GM08714 (cell line): Measurements from ENCODE around the gene HS1BP3.

Source experiments
- H3K4me3 ChIP-seq: fragments of 200-500 bp; sonication (Bioruptor generic); 2 replicates; pipeline ENCODE4 v1.5.1; 2014; ENCODE audit warnings: mild to moderate bottlenecking, low read length, inconsistent platforms
- ZNF274 ChIP-seq: IDR thresholded peaks from 2 replicates; pipeline ENCODE4 v1.6.1; 2012; ENCODE audit warnings: mild to moderate bottlenecking, low read depth, low read length

The HS1BP3 gene

GRCh38 chr2:20678780-20679179 lies 27.9 kb upstream of the HS1BP3 start:
- no peak overlapping the region for H3K4me3 ChIP-seq
- no peak for TF ChIP-seq ZNF274

- H3K4me3 ChIP-seq: no peak overlapping the region
- no peak for TF ChIP-seq ZNF274
Observed at GRCh38 chr2:20678086-20678395, 27.1 kb upstream of the HS1BP3 start.

- TF ChIP-seq ZNF274: no peak
- H3K4me3 ChIP-seq: no peak overlapping the region
Observed at GRCh38 chr2:20677301-20678085, 26.6 kb upstream of the HS1BP3 start.

- TF ChIP-seq ZNF274: no peak
- H3K4me3 ChIP-seq: no peak overlapping the region
Observed at GRCh38 chr2:20676353-20677215, 25.7 kb upstream of the HS1BP3 start.

GRCh38 chr2:20675701-20676352 lies 24.9 kb upstream of the HS1BP3 start:
- no peak overlapping the region for H3K4me3 ChIP-seq
- no peak for TF ChIP-seq ZNF274

- no peak for TF ChIP-seq ZNF274
- H3K4me3 ChIP-seq: no peak overlapping the region
Observed at GRCh38 chr2:20674974-20675679, 24.2 kb upstream of the HS1BP3 start.

- H3K4me3 ChIP-seq: no peak overlapping the region
- no peak for TF ChIP-seq ZNF274
Observed at GRCh38 chr2:20674309-20674965, 23.5 kb upstream of the HS1BP3 start.

GRCh38 chr2:20673686-20674308 lies 22.9 kb upstream of the HS1BP3 start:
- no peak for TF ChIP-seq ZNF274
- no peak overlapping the region for H3K4me3 ChIP-seq

- no peak overlapping the region for H3K4me3 ChIP-seq
- TF ChIP-seq ZNF274: no peak
Observed at GRCh38 chr2:20672201-20672951, 21.5 kb upstream of the HS1BP3 start.

- TF ChIP-seq ZNF274: no peak
Observed at GRCh38 chr2:20671736-20672080, 20.8 kb upstream of the HS1BP3 start.

GRCh38 chr2:20671036-20671735 lies 20.3 kb upstream of the HS1BP3 start:
- H3K4me3 ChIP-seq: no peak overlapping the region

More at GRCh38 chr2:20671736-20672080, 20.8 kb upstream of the HS1BP3 start:
- H3K4me3 ChIP-seq: no peak overlapping the region

More at GRCh38 chr2:20671036-20671735, 20.3 kb upstream of the HS1BP3 start:
- TF ChIP-seq ZNF274: no peak
